CD14-positive monocyte (primary cell): Measurements from ENCODE around the gene IL23R. TPM values are rescaled to one million over a fixed set of nuclear protein-coding genes. Genes with fewer than 3 reads are reported as not detected.

ENCODE experiments used
- DNase-seq, 3 donors: peaks; one replicate each; pipeline ENCODE4 v3.0.0-alpha.2; 2011 to 2022
- H2AFZ ChIP-seq: 2 replicates; pipeline ENCODE4 v1.6.0; 2012; ENCODE audit warnings: mild to moderate bottlenecking, low read depth, low read length, inconsistent platforms; ENCODE audit not compliant: insufficient read depth, poor library complexity, severe bottlenecking
- H3K27ac ChIP-seq, 2 donors: 1 replicate in 1 of 2; 2 replicates in 1 of 2; pipeline ENCODE4 v1.5.1; 2012 to 2013; ENCODE audit warnings: low read length in 2 of 2, control low read depth in 1 of 2, inconsistent platforms in 1 of 2, low read depth in 1 of 2, mild to moderate bottlenecking in 1 of 2
- H3K27me3 ChIP-seq, 2 donors: one replicate each; pipeline versions ENCODE4 v1.6.0 to v1.6.1; 2011 to 2013; ENCODE audit warnings: low read length in 2 of 2; ENCODE audit not compliant: control insufficient read depth in 2 of 2, insufficient read depth in 2 of 2
- H3K36me3 ChIP-seq, 2 donors: replicated peaks in 1 of 2; 1 replicate in 1 of 2; 2 replicates in 1 of 2; pipeline versions ENCODE4 v1.5.1 to v1.6.1; 2012 to 2013; ENCODE audit warnings: low read length in 2 of 2, control low read depth in 1 of 2, inconsistent platforms in 1 of 2, mild to moderate bottlenecking in 1 of 2; ENCODE audit not compliant: insufficient read depth in 2 of 2, control insufficient read depth in 1 of 2
- H3K4me1 ChIP-seq, 2 donors: 1 replicate in 1 of 2; 2 replicates in 1 of 2; pipeline versions ENCODE4 v1.5.1 to v1.6.1; 2012 to 2013; ENCODE audit warnings: low read length in 2 of 2, control low read depth in 1 of 2, inconsistent platforms in 1 of 2, mild to moderate bottlenecking in 1 of 2, moderate library complexity in 1 of 2; ENCODE audit not compliant: insufficient read depth in 2 of 2, control insufficient read depth in 1 of 2
- H3K4me2 ChIP-seq: replicated peaks from 2 replicates; pipeline ENCODE3; 2012; ENCODE audit warnings: low read length, moderate library complexity, mild to moderate bottlenecking; ENCODE audit not compliant: poor library complexity, severe bottlenecking; ENCODE audit errors: extremely low read depth
- H3K4me3 ChIP-seq, 3 experiments: fragments of 200-600 bp in 1 of 3; sonication (generic) in 1 of 3; replicated peaks in 1 of 3; 1 replicate in 2 of 3; 2 replicates in 1 of 3; pipeline ENCODE4 v1.5.1; 2011 to 2013; ENCODE audit warnings: low read length in 3 of 3, mild to moderate bottlenecking in 3 of 3, control low read depth in 2 of 3, low read depth in 2 of 3, inconsistent platforms in 1 of 3, moderate library complexity in 1 of 3
- H3K79me2 ChIP-seq: 2 replicates; pipeline ENCODE4 v1.6.0; 2012; ENCODE audit warnings: mild to moderate bottlenecking, control low read depth, inconsistent platforms, low read length, moderate library complexity; ENCODE audit not compliant: insufficient read depth
- H3K9ac ChIP-seq: 2 replicates; pipeline ENCODE4 v1.6.0; 2017; ENCODE audit warnings: low read length, mild to moderate bottlenecking; ENCODE audit not compliant: insufficient read depth, poor library complexity, severe bottlenecking
- H3K9me3 ChIP-seq, 2 donors: replicated peaks in 1 of 2; 1 replicate in 1 of 2; 2 replicates in 1 of 2; pipeline versions ENCODE4 v1.5.1 to v1.6.1; 2012 to 2013; ENCODE audit warnings: low read length in 2 of 2, control low read depth in 1 of 2; ENCODE audit not compliant: control insufficient read depth in 1 of 2, insufficient read depth in 1 of 2
- H4K20me1 ChIP-seq: 2 replicates; pipeline ENCODE4 v1.6.0; 2012; ENCODE audit warnings: mild to moderate bottlenecking, low read length, control low read depth, moderate library complexity; ENCODE audit not compliant: insufficient read depth
- H3K27ac Mint-ChIP-seq, 7 donors: one replicate each; pipeline ENCODE4 v1.8.0; 2020; ENCODE audit warnings: mild to moderate bottlenecking in 7 of 7, mixed read lengths in 7 of 7, moderate library complexity in 6 of 7, inconsistent platforms in 2 of 7
- H3K27me3 Mint-ChIP-seq, 3 donors: one replicate each; pipeline ENCODE4 v1.8.0; 2021 to 2022; ENCODE audit warnings: low read depth in 3 of 3, mild to moderate bottlenecking in 3 of 3, mixed read lengths in 3 of 3, moderate library complexity in 3 of 3, inconsistent platforms in 1 of 3
- H3K36me3 Mint-ChIP-seq, 2 donors: one replicate each; pipeline ENCODE4 v1.8.0; 2020; ENCODE audit warnings: mixed read lengths in 2 of 2, inconsistent platforms in 1 of 2, mild to moderate bottlenecking in 1 of 2
- H3K4me1 Mint-ChIP-seq: one replicate; pipeline ENCODE4 v1.8.0; 2020; ENCODE audit warnings: mild to moderate bottlenecking, mixed read lengths
- H3K4me3 Mint-ChIP-seq, 2 donors: one replicate each; pipeline ENCODE4 v1.8.0; 2020; ENCODE audit warnings: mild to moderate bottlenecking in 2 of 2, mixed read lengths in 2 of 2, moderate library complexity in 1 of 2
- H3K9me3 Mint-ChIP-seq, 7 donors: one replicate each; pipeline ENCODE4 v1.8.0; 2020 to 2022; ENCODE audit warnings: mixed read lengths in 7 of 7, mild to moderate bottlenecking in 6 of 7, moderate library complexity in 6 of 7, inconsistent platforms in 2 of 7
- CTCF ChIP-seq: fragments of 200-600 bp; IDR thresholded peaks from one replicate; pipeline ENCODE4 v1.8.0; 2022; ENCODE audit warnings: antibody characterized with exemption, mild to moderate bottlenecking
- WGBS: methylation state at CpG from one replicate; pipeline ENCODE4 v1.1.5; 2013; ENCODE audit warnings: missing lambda C conversion rate; ENCODE audit not compliant: insufficient coverage; 5-methylcytosine and 5-hydroxymethylcytosine counted together
- intact Hi-C, 2 donors: fragments of 100-400 bp; cut with micrococcal nuclease; formaldehyde crosslinking; loops; one replicate each; pipeline versions ENCODE4 v1.15.0 to v1.15.1; 2023
- polyA plus RNA-seq, 3 donors: library from polyadenylated mRNA; depleted of rRNA in 1 of 3; unstranded in 2 of 3; stranded (reverse) in 1 of 3; fragments of 300-500 nt in 2 of 3; fragments of >200 nt in 1 of 3; fragmentation: Illumina TruSeq in 2 of 3; gene quantifications; 1 replicate in 2 of 3; 2 replicates in 1 of 3; pipeline ENCODE4 v1.2.3, GENCODE V29; 2012 to 2021

Gene IL23R
- polyA plus RNA-seq, 3 donors: not detected

GRCh38 chr1:67188137-67188536 is 21.9 kb downstream of the IL23R start:
- Histone ChIP-seq H3K4me1 (no peaks in the 10 kb centered on the region), H3K79me2 (no peaks in the 10 kb centered on the region), H3K4me2 (no peak overlapping the region), H3K27ac (no peak overlapping the region), H3K9ac (no peak overlapping the region), H4K20me1 (no peaks in the 10 kb centered on the region), H3K36me3 (no peaks in the 10 kb centered on the region), H3K4me3 (no peak overlapping the region), H2AFZ (no peak overlapping the region), H3K27me3 (no peaks in the 10 kb centered on the region), H3K9me3 (no peaks in the 10 kb centered on the region)
- Mint-ChIP-seq H3K27ac (no peak overlapping the region), H3K4me1 (no peaks in the 10 kb centered on the region), H3K36me3 (no peaks in the 10 kb centered on the region), H3K9me3 (peaks cover 0 to 2% (median 0%) of the 10 kb centered on the region in 7 donors), H3K4me3 (no peak overlapping the region), H3K27me3 (peaks cover 0 to under 1% (median 0%) of the 10 kb centered on the region in 3 donors)
- TF ChIP-seq CTCF: no peak
- DNase-seq: no peak
- WGBS: 84% methylated on average over 2 of the region's 2 CpGs
- intact Hi-C loops: no loop called here

GRCh38 chr1:67189953-67190352 is 23.7 kb downstream of the IL23R start:
- H2AFZ ChIP-seq: no peak overlapping the region
- no CpG with 5 or more reads among the region's 3 CpGs for WGBS

More at GRCh38 chr1:67189953-67190352, 23.7 kb downstream of the IL23R start:
- TF ChIP-seq CTCF: no peak
- H3K9ac ChIP-seq: no peak overlapping the region
- no peaks in the 10 kb centered on the region for H4K20me1 ChIP-seq
- H3K9me3 ChIP-seq: no peaks in the 10 kb centered on the region
- Mint-ChIP-seq H3K27ac (no peak overlapping the region), H3K4me1 (no peaks in the 10 kb centered on the region), H3K27me3 (no peaks in the 10 kb centered on the region), H3K36me3 (no peaks in the 10 kb centered on the region), H3K4me3 (no peak overlapping the region), H3K9me3 (peaks cover 0 to 2% (median 0%) of the 10 kb centered on the region in 7 donors)
- no peak overlapping the region for H3K4me2 ChIP-seq
- no peak for DNase-seq
- intact Hi-C loops: no loop called here
- H3K36me3 ChIP-seq: no peaks in the 10 kb centered on the region
- no peaks in the 10 kb centered on the region for H3K27me3 ChIP-seq
- H3K4me1 ChIP-seq: no peaks in the 10 kb centered on the region
- H3K4me3 ChIP-seq: no peak overlapping the region
- H3K27ac ChIP-seq: no peak overlapping the region
- no peaks in the 10 kb centered on the region for H3K79me2 ChIP-seq
